Mesendoderm (in vitro differentiated cells): ENCODE data around the gene FSTL4.

Experiments
- DNase-seq: peaks from one replicate; pipeline ENCODE4 v3.0.0; 2013
- H2AK5ac ChIP-seq: 2 replicates; pipeline ENCODE4 v1.6.1; 2013; ENCODE audit warnings: low read length, inconsistent platforms
- H2BK120ac ChIP-seq: 2 replicates; pipeline ENCODE4 v1.6.1; 2013; ENCODE audit warnings: low read depth, mild to moderate bottlenecking, low read length, moderate library complexity, mixed read lengths
- H2BK15ac ChIP-seq: replicated peaks from 2 replicates; pipeline ENCODE4 v1.6.1; 2013; ENCODE audit warnings: low read depth, mild to moderate bottlenecking, moderate library complexity
- H2BK5ac ChIP-seq: 2 replicates; pipeline ENCODE4 v1.6.1; 2013; ENCODE audit warnings: low read length, inconsistent platforms
- H3K18ac ChIP-seq: 2 replicates; pipeline ENCODE4 v1.6.1; 2013; ENCODE audit warnings: mild to moderate bottlenecking, low read length, mixed read lengths
- H3K23ac ChIP-seq: one replicate; pipeline ENCODE4 v1.6.1; 2013; ENCODE audit warnings: low read length
- H3K27ac ChIP-seq: 2 replicates; pipeline ENCODE4 v1.5.1; 2013; ENCODE audit warnings: low read depth, mild to moderate bottlenecking, inconsistent platforms, low read length, moderate library complexity
- H3K27me3 ChIP-seq: 2 replicates; pipeline ENCODE4 v1.6.1; 2013; ENCODE audit warnings: low read length, control low read depth, mild to moderate bottlenecking, inconsistent platforms; ENCODE audit not compliant: insufficient read depth, poor library complexity
- H3K36me3 ChIP-seq: 2 replicates; pipeline ENCODE4 v1.6.1; 2013; ENCODE audit warnings: low read length, inconsistent platforms; ENCODE audit not compliant: control insufficient read depth, insufficient read depth
- H3K4ac ChIP-seq: one replicate; pipeline ENCODE4 v1.6.1; 2013; ENCODE audit warnings: low read depth, mild to moderate bottlenecking, low read length, moderate library complexity
- H3K4me1 ChIP-seq: 2 replicates; pipeline ENCODE4 v1.6.1; 2013; ENCODE audit warnings: low read depth, low read length, inconsistent platforms; ENCODE audit not compliant: control insufficient read depth
- H3K4me2 ChIP-seq: 2 replicates; pipeline ENCODE4 v1.6.1; 2013; ENCODE audit warnings: low read length
- H3K4me3 ChIP-seq: 2 replicates; pipeline ENCODE4 v1.5.1; 2013; ENCODE audit warnings: mild to moderate bottlenecking, low read length
- H3K56ac ChIP-seq: one replicate; pipeline ENCODE4 v1.6.1; 2013; ENCODE audit warnings: low read length
- H3K79me1 ChIP-seq: 2 replicates; pipeline ENCODE4 v1.6.1; 2013; ENCODE audit warnings: low read length, inconsistent platforms
- H3K79me2 ChIP-seq: 2 replicates; pipeline ENCODE4 v1.6.1; 2013; ENCODE audit warnings: mild to moderate bottlenecking, low read length; ENCODE audit not compliant: control insufficient read depth, insufficient read depth
- H3K9ac ChIP-seq: 2 replicates; pipeline ENCODE4 v1.6.1; 2013; ENCODE audit warnings: low read length, inconsistent platforms
- H4K5ac ChIP-seq: one replicate; pipeline ENCODE4 v1.6.1; 2013; ENCODE audit warnings: low read length
- H4K8ac ChIP-seq: one replicate; pipeline ENCODE4 v1.6.1; 2013; ENCODE audit warnings: low read depth, mild to moderate bottlenecking, control low read depth, low read length, moderate library complexity
- WGBS: extraction: QIAGEN DNeasy Blood & Tissue Kit; methylation state at CpG from one replicate; pipeline ENCODE4 v1.1.7; 2013; ENCODE audit warnings: low lambda C conversion rate, missing lambda C conversion rate; ENCODE audit not compliant: insufficient coverage; ENCODE audit errors: extremely low coverage; 5-methylcytosine and 5-hydroxymethylcytosine counted together

The FSTL4 gene

GRCh38 chr5:133607451-133607850 lies 4.9 kb downstream of the FSTL4 start:
- Histone ChIP-seq H2BK15ac (no peak overlapping the region), H4K8ac (no peak overlapping the region), H3K27me3 (peaks cover 12% of the 10 kb centered on the region), H3K79me2 (no peaks in the 10 kb centered on the region), H3K9ac (no peak overlapping the region), H4K5ac (no peak overlapping the region), H3K36me3 (no peaks in the 10 kb centered on the region), H2BK5ac (no peak overlapping the region), H2BK120ac (no peak overlapping the region), H3K56ac (no peak overlapping the region), H3K4ac (no peak overlapping the region), H3K18ac (no peak overlapping the region), H2AK5ac (no peak overlapping the region), H3K4me1 (peaks cover 2% of the 10 kb centered on the region), H3K23ac (no peak overlapping the region), H3K79me1 (no peaks in the 10 kb centered on the region), H3K27ac (no peak overlapping the region), H3K4me3 (no peak overlapping the region), H3K4me2 (no peak overlapping the region)
- WGBS = no CpG with 5 or more reads among the region's 6 CpGs
- no peak for DNase-seq

DNA sequence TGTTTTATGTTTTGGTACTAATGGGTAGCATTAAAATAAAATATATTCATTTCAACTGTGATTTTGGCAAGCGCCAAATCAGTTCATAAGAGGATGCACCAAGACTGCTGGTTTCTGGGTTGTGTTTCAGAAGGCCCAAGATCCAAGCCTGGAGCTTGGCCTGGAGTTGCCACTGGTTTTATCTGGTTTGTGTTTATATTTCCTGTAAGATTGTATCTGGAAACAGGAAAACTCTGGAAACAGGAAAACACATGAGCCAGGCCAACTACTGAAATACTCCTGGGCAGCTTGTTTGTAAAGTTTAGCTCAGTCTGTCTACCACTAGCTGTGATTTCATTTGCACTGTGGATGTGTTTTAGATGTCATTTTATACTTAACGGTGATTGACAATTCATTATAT lies 5.5 kb downstream of the FSTL4 start:
- Histone ChIP-seq H2AK5ac (no peak overlapping the region), H3K9ac (no peak overlapping the region), H3K4me1 (peaks cover 2% of the 10 kb centered on the region)

GRCh38 chr5:133605323-133605722 lies 7.0 kb downstream of the FSTL4 start:
- H3K79me1 ChIP-seq = no peaks in the 10 kb centered on the region
- H3K27me3 ChIP-seq = peaks cover 4% of the 10 kb centered on the region
- H3K4ac ChIP-seq = no peak overlapping the region

More for the DNA sequence above, 5.5 kb downstream of the FSTL4 start:
- peaks cover 10% of the 10 kb centered on the region for H3K27me3 ChIP-seq
- no CpG with 5 or more reads among the region's 2 CpGs for WGBS
- no peak overlapping the region for H3K23ac ChIP-seq
- no peak overlapping the region for H3K4me2 ChIP-seq
- no peak overlapping the region for H2BK120ac ChIP-seq
- H3K36me3 ChIP-seq = no peaks in the 10 kb centered on the region
- no peak overlapping the region for H3K56ac ChIP-seq
- H3K79me2 ChIP-seq = no peaks in the 10 kb centered on the region
- no peak overlapping the region for H3K18ac ChIP-seq
- no peak overlapping the region for H4K5ac ChIP-seq
- no peak overlapping the region for H4K8ac ChIP-seq
- no peak overlapping the region for H3K4ac ChIP-seq
- no peaks in the 10 kb centered on the region for H3K79me1 ChIP-seq
- DNase-seq = no peak
- H2BK5ac ChIP-seq = no peak overlapping the region
- H3K27ac ChIP-seq = no peak overlapping the region
- no peak overlapping the region for H3K4me3 ChIP-seq
- no peak overlapping the region for H2BK15ac ChIP-seq

DNA sequence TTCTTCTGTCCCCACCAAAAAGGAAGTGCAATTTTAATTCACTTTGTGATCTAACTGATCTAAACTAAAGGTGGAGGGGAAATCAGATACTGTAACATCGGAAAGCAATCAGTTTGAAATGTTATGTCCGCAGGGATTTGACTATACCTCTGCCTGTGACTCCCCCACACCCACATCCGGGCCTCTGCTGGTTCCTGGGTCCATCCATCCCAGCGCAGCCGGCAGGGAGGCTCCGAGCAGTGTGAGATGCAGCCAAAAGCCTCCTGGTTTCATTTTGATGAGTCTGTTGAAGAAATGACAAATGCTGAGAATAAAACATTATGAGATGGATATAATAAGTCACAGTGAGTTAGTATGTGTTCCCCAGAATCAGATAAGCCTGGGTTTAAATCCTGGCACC lies 8.6 kb downstream of the FSTL4 start:
- Histone ChIP-seq H3K4me1 (peaks cover 2% of the 10 kb centered on the region), H3K23ac (no peak overlapping the region), H3K79me1 (no peaks in the 10 kb centered on the region), H3K9ac (no peak overlapping the region), H3K4me3 (no peak overlapping the region), H3K4ac (no peak overlapping the region), H3K36me3 (no peaks in the 10 kb centered on the region), H2AK5ac (no peak overlapping the region), H4K5ac (no peak overlapping the region), H3K27me3 (no peaks in the 10 kb centered on the region), H3K79me2 (no peaks in the 10 kb centered on the region), H2BK15ac (no peak overlapping the region), H4K8ac (no peak overlapping the region), H3K4me2 (no peak overlapping the region), H3K27ac (no peak overlapping the region), H2BK5ac (no peak overlapping the region), H3K18ac (no peak overlapping the region), H2BK120ac (no peak overlapping the region), H3K56ac (no peak overlapping the region)
- DNase-seq = no peak
- no CpG with 5 or more reads among the region's 6 CpGs for WGBS

More at GRCh38 chr5:133605323-133605722, 7.0 kb downstream of the FSTL4 start:
- Histone ChIP-seq H3K4me3 (no peak overlapping the region), H2BK5ac (no peak overlapping the region), H4K5ac (no peak overlapping the region), H3K36me3 (no peaks in the 10 kb centered on the region), H2AK5ac (no peak overlapping the region), H3K23ac (no peak overlapping the region), H3K56ac (no peak overlapping the region), H3K18ac (no peak overlapping the region), H2BK120ac (no peak overlapping the region), H4K8ac (no peak overlapping the region), H3K4me2 (no peak overlapping the region), H3K27ac (no peak overlapping the region), H3K9ac (no peak overlapping the region), H2BK15ac (no peak overlapping the region), H3K79me2 (no peaks in the 10 kb centered on the region), H3K4me1 (peaks cover 2% of the 10 kb centered on the region)
- no peak for DNase-seq

GRCh38 chr5:133602835-133603380 lies 9.4 kb downstream of the FSTL4 start:
- H3K4me1 ChIP-seq = peaks cover 2% of the 10 kb centered on the region
- H2AK5ac ChIP-seq = no peak overlapping the region
- no peaks in the 10 kb centered on the region for H3K27me3 ChIP-seq
- no peak overlapping the region for H3K4me3 ChIP-seq
- H3K56ac ChIP-seq = no peak overlapping the region
- no peak overlapping the region for H4K5ac ChIP-seq
- H3K23ac ChIP-seq = no peak overlapping the region
- no peak overlapping the region for H2BK120ac ChIP-seq
- H2BK5ac ChIP-seq = no peak overlapping the region
- no peak overlapping the region for H3K27ac ChIP-seq
- H3K9ac ChIP-seq = no peak overlapping the region
- H3K4me2 ChIP-seq = no peak overlapping the region
- H3K79me2 ChIP-seq = no peaks in the 10 kb centered on the region
- no CpG with 5 or more reads among the region's 2 CpGs for WGBS
- no peak overlapping the region for H3K4ac ChIP-seq
- no peak overlapping the region for H2BK15ac ChIP-seq
- H3K18ac ChIP-seq = no peak overlapping the region
- H3K79me1 ChIP-seq = no peaks in the 10 kb centered on the region
- no peaks in the 10 kb centered on the region for H3K36me3 ChIP-seq
- H4K8ac ChIP-seq = no peak overlapping the region
- DNase-seq = no peak

- Histone ChIP-seq H2AK5ac (no peak overlapping the region), H3K4me1 (peaks cover 2% of the 10 kb centered on the region), H3K79me1 (no peaks in the 10 kb centered on the region), H3K4me3 (no peak overlapping the region), H3K18ac (no peak overlapping the region), H2BK5ac (no peak overlapping the region), H2BK15ac (no peak overlapping the region), H4K8ac (no peak overlapping the region), H2BK120ac (no peak overlapping the region), H3K27ac (no peak overlapping the region), H3K79me2 (no peaks in the 10 kb centered on the region), H3K4ac (no peak overlapping the region), H3K27me3 (no peaks in the 10 kb centered on the region), H3K9ac (no peak overlapping the region), H3K4me2 (no peak overlapping the region), H3K23ac (no peak overlapping the region), H4K5ac (no peak overlapping the region), H3K36me3 (no peaks in the 10 kb centered on the region), H3K56ac (no peak overlapping the region)
- WGBS = no CpG with 5 or more reads among the region's 6 CpGs
- no peak for DNase-seq
Observed at GRCh38 chr5:133599600-133599999, 12.7 kb downstream of the FSTL4 start.
